Measurements from ENCODE around the gene CPNE9. TPM values are rescaled to one million over a fixed set of nuclear protein-coding genes. Genes with fewer than 3 reads are reported as not detected.

The CPNE9 gene
- total and polyA plus RNA-seq, 2 of the 8 experiments (the other 6 are each of a cell fraction or from before 2014, with no cell fraction given): 4.8 to 6.0 TPM

- TF ChIP-seq ATF3 (IDR thresholded peaks at IDR 0.05; ENCODE audit: insufficient read depth, low read depth, low read length): no peak
These were observed 5.3 kb upstream of the CPNE9 start (continued) for GRCh38 chr3:9698293-9698692.
